Activated CD4-positive, alpha-beta T cell treated with anti-CD3 and anti-CD28 coated beads, Interleukin-2, amount 50 U/mL, for 4 hours (primary cell): ENCODE results near the gene HTT.

Experiments
- DNase-seq, 2 experiments: peaks; one replicate each; pipeline ENCODE4 v3.0.0-alpha.2; 2020

Gene HTT

DNA sequence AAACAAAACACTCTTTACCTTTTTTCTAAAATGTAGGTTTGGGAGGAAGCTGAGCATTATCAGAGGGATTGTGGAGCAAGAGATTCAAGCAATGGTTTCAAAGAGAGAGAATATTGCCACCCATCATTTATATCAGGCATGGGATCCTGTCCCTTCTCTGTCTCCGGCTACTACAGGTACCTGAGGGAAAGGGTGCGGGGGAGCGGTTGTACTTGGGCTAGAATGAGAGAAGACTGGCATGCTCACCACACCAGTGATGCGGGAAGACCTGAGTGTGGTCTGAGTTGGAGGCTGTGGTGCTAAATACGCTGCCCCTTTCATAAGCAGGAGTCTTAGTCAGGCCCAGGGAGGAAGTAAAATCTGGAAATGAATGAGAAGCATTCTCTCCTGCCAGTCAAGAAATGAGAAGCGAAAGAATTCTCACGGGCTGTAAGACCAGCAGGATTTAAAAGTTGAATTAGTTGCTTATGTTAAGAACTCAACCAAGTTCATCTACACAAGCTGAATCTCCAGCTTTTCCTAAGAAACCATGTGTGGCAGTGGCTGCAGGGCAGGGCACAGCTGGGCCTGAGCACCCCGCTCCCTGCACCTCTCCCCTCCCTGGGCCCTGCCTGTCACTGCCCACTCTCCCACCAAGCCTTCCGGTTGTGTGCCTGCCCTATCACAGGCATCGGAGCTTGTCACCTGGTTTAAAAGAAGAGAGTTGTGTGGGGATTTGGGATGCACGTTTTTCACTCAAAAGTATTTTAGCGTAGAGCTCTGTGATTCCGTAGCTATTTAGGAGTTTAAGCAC lies 149.7 kb downstream of the HTT start:
- no peak for DNase-seq

DNA sequence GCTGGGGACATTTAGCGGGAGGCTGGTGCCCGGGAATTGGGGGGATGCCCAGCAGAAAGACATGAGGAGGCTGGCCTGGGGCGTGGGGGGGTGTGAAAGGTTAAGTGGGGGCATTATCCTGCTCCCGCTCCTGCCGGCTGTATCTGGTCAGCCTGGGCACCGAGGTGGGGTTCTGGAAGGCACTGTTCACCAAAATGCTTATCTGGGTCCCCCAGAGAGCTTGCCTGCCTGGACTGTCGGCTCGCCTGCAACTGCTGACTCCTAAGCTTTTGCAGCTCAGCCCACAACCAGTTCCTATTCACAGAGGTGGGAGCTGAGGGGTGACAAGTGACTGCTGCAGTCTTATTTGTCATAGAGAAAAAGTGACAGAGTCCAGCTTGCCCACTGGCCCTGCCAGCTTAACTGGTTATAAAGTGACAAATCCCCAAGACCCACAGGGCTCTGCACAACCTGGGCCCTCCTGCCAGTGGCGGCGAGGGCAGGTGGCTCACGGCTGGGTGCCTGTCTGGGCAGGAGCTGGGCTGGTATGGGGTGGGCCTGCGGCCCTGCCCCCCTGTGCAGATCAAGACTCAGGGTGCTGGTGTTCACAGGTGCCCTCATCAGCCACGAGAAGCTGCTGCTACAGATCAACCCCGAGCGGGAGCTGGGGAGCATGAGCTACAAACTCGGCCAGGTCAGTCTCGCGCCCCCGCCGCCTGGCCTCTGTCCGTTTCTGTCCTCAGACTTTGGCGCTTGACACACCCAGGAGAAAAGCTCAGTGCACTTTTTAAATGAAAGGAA lies 150.8 kb downstream of the HTT start:
- no peak for DNase-seq

DNA sequence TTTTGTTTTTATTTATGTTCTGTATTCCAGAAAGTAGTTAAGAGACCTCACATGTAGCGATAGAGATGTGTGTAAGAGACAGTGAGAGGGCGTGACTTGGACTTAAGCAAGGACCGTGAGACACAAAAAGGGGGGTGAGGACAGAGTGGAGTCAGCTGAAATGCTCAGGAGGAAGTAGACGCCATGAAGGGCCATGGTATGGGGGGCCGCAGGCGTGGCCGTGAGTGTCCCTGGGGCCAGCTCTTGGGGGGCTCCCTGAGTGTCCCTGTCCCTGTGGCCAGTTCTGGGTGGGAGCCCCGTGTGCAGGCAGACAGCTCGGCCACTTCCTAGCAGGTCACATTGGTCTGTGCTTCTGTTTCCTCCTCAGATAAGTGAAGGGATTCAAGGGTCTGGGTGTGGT lies 151.5 kb downstream of the HTT start:
- DNase-seq, result no peak

DNA sequence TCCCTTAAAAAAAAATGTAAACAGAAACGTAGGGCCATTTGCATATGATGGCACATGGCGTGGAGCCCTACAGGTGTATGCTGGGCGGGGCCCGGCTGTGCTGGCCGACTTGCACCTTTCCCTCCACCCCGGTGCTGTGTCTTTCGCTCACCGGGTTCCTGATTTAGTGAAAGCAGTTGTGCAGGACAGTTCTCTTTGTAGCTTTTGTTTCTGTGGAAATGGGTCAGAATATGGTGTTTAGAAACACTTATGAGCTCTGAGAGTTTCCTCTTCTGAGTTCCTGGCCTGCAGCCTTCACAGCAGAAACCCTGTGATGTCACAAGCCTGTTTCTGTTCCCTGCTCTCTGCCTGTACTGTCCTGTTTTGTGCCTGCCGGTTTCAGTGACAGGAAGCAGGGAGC lies 152.0 kb downstream of the HTT start:
- no peak for DNase-seq

DNA sequence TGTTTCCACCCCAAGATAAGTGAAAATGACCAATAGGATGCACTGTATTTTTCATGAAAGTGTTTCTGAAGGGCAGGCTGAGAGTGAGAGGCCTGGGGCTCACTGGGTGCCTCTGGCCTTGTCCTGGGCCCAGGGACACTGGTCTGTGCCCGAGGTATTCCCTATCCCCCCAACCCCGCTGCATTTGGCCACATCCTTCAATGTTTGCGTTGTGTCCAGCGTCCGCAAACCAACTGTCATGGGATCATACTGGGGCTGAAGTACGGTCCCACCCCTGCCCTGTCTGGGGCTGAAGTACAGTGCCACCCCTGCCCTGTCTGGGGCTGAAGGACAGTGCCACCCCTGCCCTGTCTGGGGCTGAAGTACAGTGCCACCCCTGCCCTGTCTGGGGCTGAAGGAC lies 152.5 kb downstream of the HTT start:
- DNase-seq, result no peak

DNA sequence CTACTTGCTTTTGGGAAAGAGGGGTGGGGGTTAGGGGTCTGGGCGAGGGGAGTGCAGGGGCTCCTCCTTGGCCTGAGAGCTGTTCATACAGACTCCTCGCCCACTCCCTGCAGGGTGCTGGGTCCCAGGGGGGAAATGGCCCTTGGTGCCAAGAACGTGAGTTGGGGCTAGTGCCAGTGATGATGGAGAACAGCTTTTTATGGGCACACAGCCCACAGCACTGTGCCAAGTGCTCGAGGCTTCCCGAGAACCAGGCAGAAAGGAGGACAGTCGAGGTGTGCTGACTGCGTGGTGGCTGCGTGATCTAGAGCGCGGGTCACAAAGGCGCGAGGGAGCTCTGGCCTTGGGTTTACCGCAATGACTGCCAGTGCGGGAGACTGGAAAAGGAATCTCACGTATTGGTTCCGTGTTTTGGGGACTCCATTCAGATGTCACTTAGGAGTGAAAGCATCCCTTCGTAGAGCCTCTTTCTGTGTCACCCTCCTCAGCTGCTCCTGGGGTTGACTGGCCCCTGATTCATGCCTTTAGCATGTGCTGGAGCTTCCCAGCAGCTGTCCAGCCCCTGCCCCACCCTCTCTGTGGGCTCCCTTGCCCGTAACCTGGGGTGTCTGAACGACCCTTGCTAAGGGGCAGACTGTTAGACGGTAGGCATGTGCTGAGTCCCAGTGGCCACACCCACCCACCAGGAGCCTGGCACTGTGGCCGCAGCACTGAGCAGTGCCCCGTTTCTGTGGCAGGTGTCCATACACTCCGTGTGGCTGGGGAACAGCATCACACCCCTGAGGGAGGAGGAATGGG lies 153.6 kb downstream of the HTT start:
- no peak for DNase-seq

DNA sequence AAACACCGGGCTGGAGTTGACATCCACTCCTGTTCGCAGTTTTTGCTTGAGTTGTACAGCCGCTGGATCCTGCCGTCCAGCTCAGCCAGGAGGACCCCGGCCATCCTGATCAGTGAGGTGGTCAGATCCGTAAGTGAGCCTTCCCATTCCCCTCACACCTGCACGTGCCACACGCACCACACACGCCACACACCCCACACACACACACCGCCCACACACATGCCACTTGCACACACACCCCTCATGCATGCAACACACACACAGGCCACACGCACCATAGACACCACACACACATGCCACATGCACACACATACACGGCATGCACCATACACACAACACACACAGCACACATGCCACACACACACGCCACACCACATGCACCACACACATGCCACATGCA lies 154.4 kb downstream of the HTT start:
- DNase-seq, result no peak

DNA sequence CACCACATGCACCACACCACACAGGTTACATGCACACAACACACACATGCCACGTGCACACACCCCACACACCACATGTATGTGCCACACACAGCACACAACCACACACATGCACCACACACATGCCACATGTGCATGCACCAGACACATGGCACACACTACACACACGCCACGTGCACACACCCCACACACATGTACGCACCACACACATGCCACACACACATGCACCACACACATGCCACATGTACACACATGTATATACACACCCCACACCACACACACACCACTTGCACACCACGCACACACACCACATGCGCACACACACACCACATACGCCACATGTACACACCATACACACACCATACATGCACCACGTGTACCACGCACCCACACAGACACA lies 154.8 kb downstream of the HTT start:
- DNase-seq, result no peak

DNA sequence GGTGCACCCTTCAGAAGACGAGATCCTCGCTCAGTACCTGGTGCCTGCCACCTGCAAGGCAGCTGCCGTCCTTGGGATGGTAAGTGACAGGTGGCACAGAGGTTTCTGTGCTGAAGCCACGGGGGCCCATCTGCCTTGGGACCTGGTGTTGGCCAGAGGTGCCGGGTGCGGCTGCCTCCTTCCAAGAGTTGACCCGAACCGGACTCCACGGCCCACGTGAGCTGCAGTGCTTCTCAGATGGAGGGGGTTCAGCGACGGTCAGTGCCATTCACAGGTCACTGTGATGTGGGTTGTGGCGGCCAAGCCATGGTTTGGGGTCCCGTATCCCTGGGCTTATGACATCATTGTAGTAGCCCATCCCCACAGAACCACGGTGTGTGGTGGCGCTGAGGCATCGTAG lies 155.5 kb downstream of the HTT start:
- no peak for DNase-seq

DNA sequence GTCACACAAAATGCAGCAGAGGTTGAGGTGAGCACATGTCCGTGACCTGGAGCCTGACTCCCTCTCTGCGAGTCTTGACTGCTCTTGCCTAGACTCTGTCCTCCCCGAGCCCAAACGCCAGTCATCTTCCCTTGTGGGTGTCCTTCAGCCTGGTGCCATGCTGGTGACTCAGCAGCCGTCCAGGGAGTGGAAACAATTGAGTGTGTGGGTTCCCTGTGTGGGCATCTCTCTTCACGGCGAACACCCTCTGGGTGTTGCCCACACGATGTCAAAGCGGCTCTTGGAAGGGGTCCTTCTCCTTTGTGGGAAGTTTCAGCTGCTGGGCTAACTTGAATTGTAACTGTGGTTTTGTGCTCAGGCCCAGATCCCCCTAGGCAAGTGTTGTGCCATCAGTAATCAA lies 157.0 kb downstream of the HTT start:
- no peak for DNase-seq

DNA sequence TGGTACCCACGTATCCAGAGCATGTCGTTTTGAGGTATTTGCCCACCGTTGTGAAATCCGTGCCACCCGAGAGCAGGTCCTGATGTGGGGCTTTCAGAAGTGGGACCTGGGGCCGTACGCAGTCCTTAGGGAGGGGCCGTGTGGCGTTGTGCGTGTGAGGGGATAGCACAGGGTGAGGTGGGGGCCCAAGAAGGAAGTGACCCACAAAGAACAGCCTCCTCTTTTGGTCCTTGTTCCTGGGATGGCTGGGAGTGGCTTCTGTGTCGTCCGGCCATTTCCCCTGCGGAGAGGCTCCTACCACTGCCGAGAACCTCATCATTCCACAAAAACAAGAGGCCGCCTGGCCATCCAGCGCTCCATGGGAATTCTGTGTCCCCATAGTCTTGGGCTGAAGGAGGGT lies 157.5 kb downstream of the HTT start:
- DNase-seq, result no peak

DNA sequence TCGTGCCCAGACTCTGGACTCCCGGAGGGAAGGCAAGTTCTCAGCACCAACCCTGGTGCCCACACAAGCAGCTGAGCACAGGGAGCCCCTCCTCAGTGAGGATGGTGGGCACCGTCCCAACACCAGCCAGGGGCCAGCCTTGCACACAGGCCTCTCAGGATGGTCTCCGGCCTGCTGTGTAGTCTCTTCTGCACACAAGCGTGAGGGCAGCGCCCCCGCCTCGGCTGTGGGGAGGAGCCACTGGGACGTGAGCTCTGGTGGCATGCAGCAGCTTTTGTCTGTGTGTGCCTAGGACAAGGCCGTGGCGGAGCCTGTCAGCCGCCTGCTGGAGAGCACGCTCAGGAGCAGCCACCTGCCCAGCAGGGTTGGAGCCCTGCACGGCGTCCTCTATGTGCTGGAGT lies 158.4 kb downstream of the HTT start:
- no peak for DNase-seq

DNA sequence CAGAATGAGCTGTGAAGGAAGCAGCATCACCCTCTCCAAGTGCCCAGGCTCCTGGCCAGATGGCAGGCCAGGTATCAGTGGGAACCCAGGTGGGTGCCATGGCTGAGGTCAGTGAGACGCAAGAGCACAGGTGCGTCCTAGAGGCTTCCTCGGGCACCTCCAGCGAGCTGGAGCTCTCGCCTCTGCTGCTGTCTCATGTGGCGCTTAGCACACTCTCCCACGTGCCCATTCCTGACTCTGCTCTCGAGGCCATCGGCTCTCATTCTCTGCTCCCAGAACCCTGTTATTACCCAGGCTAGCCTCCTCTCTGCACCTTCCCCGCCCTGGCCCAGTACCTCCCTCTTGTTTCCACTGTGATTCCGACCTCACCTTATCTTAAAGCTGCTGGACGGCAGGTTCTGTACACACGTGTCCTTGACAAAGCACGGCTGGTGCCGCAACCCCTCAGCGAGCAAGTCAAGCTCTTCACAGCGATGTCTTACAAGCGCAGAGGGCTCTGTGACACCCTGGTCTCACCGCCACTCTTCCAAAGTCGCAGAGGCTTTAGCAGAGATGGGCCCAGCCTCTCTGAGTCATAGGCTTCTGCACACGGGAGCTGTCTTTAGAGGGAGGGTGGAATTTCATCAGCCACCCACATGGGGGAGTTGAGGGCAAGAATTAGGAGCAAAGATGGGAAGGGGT lies 159.1 kb downstream of the HTT start:
- DNase-seq, result no peak

DNA sequence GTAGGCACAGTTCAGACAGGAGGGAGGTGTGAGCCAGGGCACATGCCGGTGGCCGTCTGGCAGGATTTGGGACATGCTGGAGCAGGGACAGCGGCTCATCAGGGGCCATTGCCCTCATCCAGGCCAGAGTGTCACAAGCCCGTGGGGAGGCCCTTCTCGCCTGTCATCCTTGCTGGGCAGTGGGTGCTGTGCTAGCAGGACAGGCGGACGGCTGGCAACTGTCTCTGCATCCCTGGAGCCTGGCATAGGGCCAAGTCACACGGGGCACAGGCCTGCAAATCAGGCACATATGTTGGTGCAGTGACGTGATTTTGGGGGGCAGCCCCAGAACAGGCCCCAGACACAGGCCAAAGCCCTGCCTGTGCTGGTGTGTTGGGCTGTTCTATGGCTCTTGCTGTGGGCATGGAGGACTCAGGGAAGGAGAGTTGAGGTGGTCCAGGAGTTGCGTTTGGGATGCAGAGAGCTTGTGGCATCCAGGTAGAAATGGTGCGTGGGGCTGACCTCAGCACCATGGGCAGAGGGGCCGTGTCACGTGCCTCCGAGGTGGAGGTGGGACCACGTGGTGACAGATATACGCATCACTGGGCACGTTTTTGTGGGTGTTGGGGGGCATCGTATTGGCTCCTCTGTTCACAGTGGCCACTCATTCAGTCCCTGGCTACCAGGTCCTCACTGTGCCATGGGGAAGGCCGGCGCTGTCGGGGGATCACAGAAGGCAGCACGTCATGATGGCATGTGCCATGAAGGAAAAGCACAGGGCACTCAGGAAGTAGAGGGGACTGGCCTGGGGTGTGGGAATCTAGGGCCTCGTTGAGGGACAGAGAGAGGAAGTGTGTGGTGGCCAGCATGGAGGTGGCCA lies 159.9 kb downstream of the HTT start:
- DNase-seq, result no peak

DNA sequence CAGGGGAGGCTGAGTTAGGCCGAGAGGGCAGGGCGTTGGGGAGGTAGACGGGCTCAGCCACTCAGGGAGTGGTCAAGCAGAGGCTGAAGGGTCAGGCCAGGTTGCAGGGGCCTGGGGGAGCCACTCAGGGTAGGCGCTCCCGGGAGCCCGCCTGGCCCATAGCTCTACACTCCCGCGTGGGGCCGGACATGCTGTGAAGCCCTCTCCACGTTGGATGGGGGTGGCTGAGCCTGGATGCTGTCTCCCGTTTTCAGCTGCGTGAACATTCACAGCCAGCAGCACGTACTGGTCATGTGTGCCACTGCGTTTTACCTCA lies 160.5 kb downstream of the HTT start:
- no peak for DNase-seq

DNA sequence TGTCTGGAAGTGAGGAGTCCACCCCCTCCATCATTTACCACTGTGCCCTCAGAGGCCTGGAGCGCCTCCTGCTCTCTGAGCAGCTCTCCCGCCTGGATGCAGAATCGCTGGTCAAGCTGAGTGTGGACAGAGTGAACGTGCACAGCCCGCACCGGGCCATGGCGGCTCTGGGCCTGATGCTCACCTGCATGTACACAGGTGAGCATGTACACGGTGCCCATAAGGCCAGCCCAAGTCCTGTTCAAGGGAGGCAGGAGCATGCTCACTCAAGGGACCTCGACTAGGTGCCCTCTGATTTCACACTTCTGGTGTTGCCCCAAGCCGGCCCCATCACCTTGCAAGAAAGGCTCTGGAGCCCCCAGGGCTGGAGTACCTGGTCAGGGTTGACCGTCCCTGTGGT lies 161.1 kb downstream of the HTT start:
- DNase-seq, result no peak

DNA sequence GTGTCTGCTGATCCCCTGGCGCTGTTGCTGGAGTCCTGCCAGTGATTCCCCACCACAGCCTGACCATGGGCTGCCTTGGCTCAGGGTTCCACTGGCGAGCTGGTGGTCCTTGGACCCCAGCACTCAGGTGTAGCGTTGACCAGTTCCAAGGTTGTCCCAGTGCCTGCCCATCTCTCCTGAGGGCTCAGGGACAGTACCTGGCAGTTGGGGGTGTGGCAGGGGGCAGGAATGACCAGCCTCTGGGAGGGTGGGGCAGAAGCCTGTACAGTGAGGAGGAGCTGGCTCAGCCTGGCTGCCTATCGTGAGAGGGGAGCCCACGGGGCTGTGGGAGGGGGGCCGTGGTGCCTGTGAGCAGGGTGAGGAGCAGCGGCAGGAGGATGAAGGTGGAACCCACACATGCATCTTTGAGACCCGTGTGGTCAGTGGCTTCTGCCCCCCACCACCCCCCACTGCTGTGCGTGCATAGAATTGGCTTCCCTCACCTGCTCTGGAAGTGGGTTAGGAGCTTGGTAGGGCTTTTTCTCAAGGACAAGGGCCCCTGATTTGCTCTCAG lies 161.9 kb downstream of the HTT start:
- DNase-seq, result no peak

DNA sequence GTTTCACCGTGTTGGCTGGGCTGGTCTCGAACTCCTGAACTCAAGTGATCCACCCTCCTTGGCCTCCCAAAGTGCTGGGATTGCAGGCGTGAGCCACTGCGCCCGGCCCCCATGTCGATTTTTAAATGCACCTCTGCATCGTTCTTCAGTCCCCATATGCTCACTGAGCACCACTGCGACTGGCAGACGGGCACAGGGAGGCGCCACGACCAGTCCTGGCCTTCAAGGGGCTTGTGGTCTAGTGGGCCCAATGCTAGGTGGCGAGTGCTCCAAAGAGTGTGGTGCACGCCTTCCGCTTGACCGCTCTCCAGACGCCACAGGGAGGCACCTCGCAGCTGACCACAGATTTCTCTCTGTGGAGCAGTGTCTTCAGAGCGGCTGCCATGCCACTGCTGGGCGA lies 162.8 kb downstream of the HTT start:
- no peak for DNase-seq

DNA sequence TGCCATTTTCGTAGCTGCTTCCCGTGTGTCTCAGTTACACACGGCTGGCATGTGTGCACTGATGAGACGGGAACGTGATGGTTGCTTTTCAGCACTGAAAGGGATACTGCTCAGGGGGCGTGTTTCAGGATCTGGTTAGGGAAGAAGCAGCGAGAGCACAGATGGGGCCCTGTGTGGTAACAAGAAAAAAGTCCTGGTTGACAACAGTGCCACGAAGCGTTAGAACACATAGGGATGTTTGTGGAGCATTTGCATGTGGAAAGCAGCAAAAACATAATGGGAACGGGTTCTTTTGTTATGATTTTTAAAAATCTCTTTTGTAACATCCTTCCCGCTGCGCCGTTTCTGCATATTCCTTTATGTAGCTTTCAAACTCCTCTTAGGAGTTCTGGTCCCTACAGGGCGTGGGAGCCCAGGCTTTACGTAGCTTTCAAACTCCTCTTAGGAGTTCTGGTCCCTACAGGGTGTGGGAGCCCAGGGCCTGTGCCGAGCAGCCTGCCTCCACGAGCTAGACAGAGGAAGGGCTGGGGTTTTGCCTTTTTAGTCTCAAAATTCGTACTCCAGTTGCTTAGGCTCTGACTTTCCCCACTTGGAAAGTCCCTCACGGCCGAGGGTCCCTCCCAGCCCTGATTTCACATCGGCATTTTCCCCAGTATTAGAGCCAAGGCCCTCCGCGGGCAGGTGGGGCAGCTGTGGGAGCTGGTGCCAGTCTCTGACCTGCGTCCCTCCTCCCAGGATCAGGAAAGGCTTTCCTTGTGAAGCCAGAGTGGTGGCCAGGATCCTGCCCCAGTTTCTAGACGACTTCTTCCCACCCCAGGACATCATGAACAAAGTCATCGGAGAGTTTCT lies 163.5 kb downstream of the HTT start:
- no peak for DNase-seq

DNA sequence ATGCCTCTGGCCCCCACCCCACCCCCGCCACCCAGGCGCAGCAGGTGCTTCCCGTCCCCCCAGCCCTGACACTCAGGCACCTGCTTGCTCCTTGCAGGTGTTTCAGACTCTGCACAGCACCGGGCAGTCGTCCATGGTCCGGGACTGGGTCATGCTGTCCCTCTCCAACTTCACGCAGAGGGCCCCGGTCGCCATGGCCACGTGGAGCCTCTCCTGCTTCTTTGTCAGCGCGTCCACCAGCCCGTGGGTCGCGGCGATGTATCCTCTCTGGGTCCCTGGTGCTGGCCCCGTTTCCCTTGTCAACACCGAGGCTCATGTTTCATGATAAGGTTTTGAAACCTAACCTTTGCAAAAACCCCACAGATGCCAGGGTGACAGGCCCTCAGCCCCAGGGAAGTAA lies 164.2 kb downstream of the HTT start:
- DNase-seq, result no peak

DNA sequence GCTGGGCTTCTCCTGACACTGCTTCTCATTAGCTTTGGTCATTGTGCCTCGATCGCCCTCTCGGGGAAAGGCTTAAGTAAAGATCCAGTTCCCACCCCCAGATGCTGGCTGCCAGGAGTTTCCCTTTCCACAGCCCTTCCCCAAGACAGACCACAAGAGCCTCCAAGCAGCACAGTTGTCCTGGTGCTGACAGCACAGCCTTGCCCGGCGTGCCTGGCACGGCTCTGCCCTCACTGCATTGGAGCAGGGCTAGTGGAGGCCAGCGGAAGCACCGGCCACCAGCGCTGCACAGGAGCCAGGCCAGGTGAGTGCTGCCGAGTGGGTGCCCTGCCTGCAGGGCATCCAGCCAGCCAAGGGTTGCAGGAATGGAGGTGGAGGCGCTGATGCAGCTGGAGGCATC lies 164.8 kb downstream of the HTT start:
- DNase-seq, result no peak
